HEK293 (cell line): ENCODE results near the gene TRAF1.

Source experiments
- CTCF ChIA-PET: fragments of 350-600 bp; formaldehyde crosslinking; extraction: SDS; loops from one replicate; lab custom pipeline; 2021; ENCODE audit warnings: antibody characterized with exemption; lab: Yijun Ruan, JAX
- POLR2A ChIA-PET: fragments of 300-600 bp; formaldehyde crosslinking; extraction: SDS; loops from one replicate; lab custom pipeline; 2020; ENCODE audit warnings: antibody characterized with exemption, inconsistent platforms; lab: Yijun Ruan, JAX
- H3K27ac ChIP-seq: fragments of 200-500 bp; sonication (Bioruptor generic); 2 replicates; pipeline ENCODE4 v1.5.1; 2014; ENCODE audit warnings: low read depth, low read length, control low read depth, inconsistent platforms; ENCODE audit errors: extremely low read depth
- H3K36me3 ChIP-seq, 2 experiments: fragments of 200-500 bp in 1 of 2; sonication (Bioruptor generic) in 1 of 2; 1 replicate in 1 of 2; 2 replicates in 1 of 2; pipeline ENCODE4 v1.5.1; 2014 to 2017; ENCODE audit warnings: inconsistent platforms in 2 of 2, low read length in 2 of 2; ENCODE audit not compliant: control insufficient read depth in 2 of 2, insufficient read depth in 1 of 2
- H3K4me1 ChIP-seq: fragments of 200-500 bp; sonication (Bioruptor generic); 2 replicates; pipeline ENCODE4 v1.5.1; 2014; ENCODE audit warnings: mild to moderate bottlenecking, low read length, inconsistent platforms; ENCODE audit not compliant: control insufficient read depth, insufficient read depth
- H3K4me3 ChIP-seq: 2 replicates; pipeline ENCODE4 v1.5.1; 2011; ENCODE audit warnings: low read depth, mild to moderate bottlenecking, control low read depth, low read length, moderate library complexity
- H3K9me3 ChIP-seq: fragments of 200-500 bp; sonication (Bioruptor generic); 2 replicates; pipeline ENCODE4 v1.5.1; 2014; ENCODE audit warnings: low read depth, low read length, inconsistent platforms; ENCODE audit not compliant: control insufficient read depth, insufficient read depth
- BCL6B ChIP-seq: fragments of 450-650 bp; formaldehyde crosslinking; IDR thresholded peaks from 2 replicates; pipeline ENCODE4 v1.5.1; 2017; ENCODE audit warnings: missing biosample characterization, missing genetic modification characterization
- INSM2 ChIP-seq: fragments of 450-650 bp; formaldehyde crosslinking; IDR thresholded peaks from 2 replicates; pipeline ENCODE4 v1.5.1; 2016; ENCODE audit warnings: missing biosample characterization, missing genetic modification characterization
- KLF16 ChIP-seq: fragments of 450-650 bp; formaldehyde crosslinking; IDR thresholded peaks from 2 replicates; pipeline ENCODE4 v1.5.1; 2017; ENCODE audit warnings: missing biosample characterization, missing genetic modification characterization
- KLF7 ChIP-seq: fragments of 450-650 bp; formaldehyde crosslinking; IDR thresholded peaks from 2 replicates; pipeline ENCODE4 v1.5.1; 2016; ENCODE audit warnings: missing biosample characterization, missing genetic modification characterization, borderline replicate concordance
- OSR2 ChIP-seq: fragments of 450-650 bp; formaldehyde crosslinking; IDR thresholded peaks from 2 replicates; pipeline ENCODE4 v1.5.1; 2016; ENCODE audit warnings: missing biosample characterization, missing genetic modification characterization
- OVOL3 ChIP-seq: fragments of 450-650 bp; formaldehyde crosslinking; IDR thresholded peaks from 2 replicates; pipeline ENCODE4 v1.5.1; 2016; ENCODE audit warnings: missing biosample characterization, missing genetic modification characterization
- SALL2 ChIP-seq: fragments of 450-650 bp; formaldehyde crosslinking; IDR thresholded peaks from 2 replicates; pipeline ENCODE4 v1.5.0; 2017; ENCODE audit warnings: missing biosample characterization, mild to moderate bottlenecking, missing genetic modification characterization, borderline replicate concordance
- WT1 ChIP-seq: fragments of 450-650 bp; formaldehyde crosslinking; IDR thresholded peaks from 2 replicates; pipeline ENCODE4 v1.5.1; 2016; ENCODE audit warnings: missing biosample characterization, missing genetic modification characterization
- YY2 ChIP-seq: fragments of 450-650 bp; formaldehyde crosslinking; IDR thresholded peaks from 2 replicates; pipeline ENCODE4 v1.5.1; 2016; ENCODE audit warnings: missing biosample characterization, missing genetic modification characterization
- ZBTB1 ChIP-seq: fragments of 450-650 bp; formaldehyde crosslinking; IDR thresholded peaks from 2 replicates; pipeline ENCODE4 v1.5.1; 2016; ENCODE audit warnings: missing biosample characterization, missing genetic modification characterization
- ZFHX2 ChIP-seq: fragments of 450-650 bp; formaldehyde crosslinking; conservative IDR thresholded peaks from 2 replicates; pipeline ENCODE4 v1.5.1; 2016; ENCODE audit warnings: missing biosample characterization, missing genetic modification characterization
- ZFP3 ChIP-seq: fragments of 450-650 bp; formaldehyde crosslinking; IDR thresholded peaks from 2 replicates; pipeline ENCODE4 v1.5.1; 2016; ENCODE audit warnings: low read depth, missing biosample characterization, missing genetic modification characterization
- ZFP69B ChIP-seq: fragments of 450-650 bp; formaldehyde crosslinking; IDR thresholded peaks from 2 replicates; pipeline ENCODE4 v1.5.1; 2016; ENCODE audit warnings: missing biosample characterization, missing genetic modification characterization
- ZNF10 ChIP-seq: fragments of 450-650 bp; formaldehyde crosslinking; IDR thresholded peaks from 2 replicates; pipeline ENCODE4 v1.5.1; 2017; ENCODE audit warnings: missing biosample characterization, missing genetic modification characterization
- ZNF121 ChIP-seq: fragments of 450-650 bp; formaldehyde crosslinking; IDR thresholded peaks from 2 replicates; pipeline ENCODE4 v1.5.1; 2016; ENCODE audit warnings: missing biosample characterization, missing genetic modification characterization
- ZNF155 ChIP-seq: fragments of 450-650 bp; formaldehyde crosslinking; IDR thresholded peaks from 2 replicates; pipeline ENCODE4 v1.5.1; 2016; ENCODE audit warnings: missing biosample characterization, missing genetic modification characterization
- ZNF174 ChIP-seq: fragments of 450-650 bp; formaldehyde crosslinking; IDR thresholded peaks from 2 replicates; pipeline ENCODE4 v1.5.0; 2017; ENCODE audit warnings: missing biosample characterization, mild to moderate bottlenecking, missing genetic modification characterization
- ZNF175 ChIP-seq: fragments of 450-650 bp; formaldehyde crosslinking; IDR thresholded peaks from 2 replicates; pipeline ENCODE4 v1.5.1; 2016; ENCODE audit warnings: missing biosample characterization, missing genetic modification characterization
- ZNF223 ChIP-seq: fragments of 450-650 bp; formaldehyde crosslinking; IDR thresholded peaks from 2 replicates; pipeline ENCODE4 v1.5.1; 2016; ENCODE audit warnings: missing biosample characterization, missing genetic modification characterization
- ZNF350 ChIP-seq: fragments of 450-650 bp; formaldehyde crosslinking; IDR thresholded peaks from 2 replicates; pipeline ENCODE4 v1.5.0; 2017; ENCODE audit warnings: missing biosample characterization, mild to moderate bottlenecking, missing genetic modification characterization
- ZNF37A ChIP-seq: fragments of 450-650 bp; IDR thresholded peaks from 2 replicates; pipeline ENCODE4 v1.5.1; 2018; ENCODE audit warnings: missing biosample characterization, missing genetic modification characterization
- ZNF544 ChIP-seq: fragments of 450-650 bp; formaldehyde crosslinking; IDR thresholded peaks from 2 replicates; pipeline ENCODE4 v1.5.0; 2017; ENCODE audit warnings: missing biosample characterization, missing genetic modification characterization
- ZNF561 ChIP-seq: fragments of 450-650 bp; IDR thresholded peaks from 2 replicates; pipeline ENCODE4 v1.5.1; 2018; ENCODE audit warnings: missing biosample characterization, missing genetic modification characterization, borderline replicate concordance
- ZNF626 ChIP-seq: fragments of 450-650 bp; sonication (Bioruptor Pico); formaldehyde crosslinking; IDR thresholded peaks from 2 replicates; pipeline ENCODE4 v1.5.1; 2018; ENCODE audit warnings: missing biosample characterization, missing genetic modification characterization, inconsistent platforms
- ZNF670 ChIP-seq: fragments of 450-650 bp; formaldehyde crosslinking; IDR thresholded peaks from 2 replicates; pipeline ENCODE4 v1.5.1; 2016; ENCODE audit warnings: missing biosample characterization, missing genetic modification characterization, low read depth
- ZNF768 ChIP-seq: fragments of 450-650 bp; formaldehyde crosslinking; IDR thresholded peaks from 2 replicates; pipeline ENCODE4 v1.5.1; 2018; ENCODE audit warnings: missing biosample characterization, mild to moderate bottlenecking, missing genetic modification characterization

TRAF1 gene

GRCh38 chr9:120942186-120943001 is 15.8 kb upstream of the TRAF1 start (continued):
- TF ChIP-seq OVOL3 (tag by site-specific recombination), result no peak
- TF ChIP-seq, all 188 proteins: peak for 0

- ChIA-PET CTCF (interaction anchor here (0.9 to 1.2 kb wide), 2 partner anchors 42 to 184 kb away, joined by 3 read pairs; no protein-coding TSS in a partner anchor), POLR2A (no interaction called here)
- H3K36me3 ChIP-seq, result no peaks in the 10 kb centered on the region
- TF ChIP-seq ZNF37A (tag by site-specific recombination) (no peak), ZFP3 (tag by site-specific recombination) (no peak), ZNF223 (no peak), OVOL3 (tag by site-specific recombination) (no peak), ZNF561 (tag by site-specific recombination) (no peak), KLF7 (no peak), SALL2 (tag by site-specific recombination) (no peak), BCL6B (tag by site-specific recombination) (no peak), ZNF670 (tag by site-specific recombination) (no peak), ZNF544 (tag by site-specific recombination) (no peak), ZBTB1 (no peak), ZNF626 (no peak)
- TF ChIP-seq, all 188 proteins: peak for 0
- H3K27ac ChIP-seq, result no peak overlapping the region
- no peaks in the 10 kb centered on the region for H3K9me3 ChIP-seq
- no peaks in the 10 kb centered on the region; the same call in 1 of the 2 replicates for H3K4me1 ChIP-seq
- no peak overlapping the region for H3K4me3 ChIP-seq
Observed at GRCh38 chr9:120941046-120941770, 14.6 kb upstream of the TRAF1 start.

GRCh38 chr9:120940573-120940972 is 14.0 kb upstream of the TRAF1 start:
- ChIA-PET POLR2A (no interaction called here), CTCF (interaction anchor here (0.9 to 6.3 kb wide), 3 partner anchors 41 to 185 kb away, joined by 3 to 52 read pairs (median 6); no protein-coding TSS in a partner anchor)
- TF ChIP-seq ZNF175 (tag by site-specific recombination) (no peak), INSM2 (tag by site-specific recombination) (no peak), YY2 (no peak), ZNF10 (tag by site-specific recombination) (no peak), ZNF174 (tag by site-specific recombination) (no peak), ZFP69B (tag by site-specific recombination) (no peak), ZNF121 (tag by site-specific recombination) (no peak), ZNF768 (tag by site-specific recombination) (no peak), WT1 (tag by site-specific recombination) (no peak), ZNF350 (tag by site-specific recombination) (no peak), ZNF155 (no peak), ZFHX2 (no peak), KLF16 (tag by site-specific recombination) (no peak), OSR2 (tag by site-specific recombination) (no peak)
- Histone ChIP-seq H3K36me3 (no peaks in the 10 kb centered on the region), H3K27ac (no peak overlapping the region), H3K4me3 (no peak overlapping the region), H3K9me3 (no peaks in the 10 kb centered on the region), H3K4me1 (no peaks in the 10 kb centered on the region; the same call in 1 of the 2 replicates)
